Measurements from ENCODE around the gene FRRS1L.

- no peak for TF ChIP-seq CSDC2 (CRISPR knock-in tag; IDR thresholded peaks at IDR 0.05)
- no peak for TF ChIP-seq GLIS3 (CRISPR knock-in tag; IDR thresholded peaks at IDR 0.05)
- TF ChIP-seq TOX (CRISPR knock-in tag; IDR thresholded peaks at IDR 0.05; ENCODE audit: borderline replicate concordance) = no peak
- no peak for TF ChIP-seq TSHZ2 (CRISPR knock-in tag; IDR thresholded peaks at IDR 0.05)
- TF ChIP-seq CREB5 (CRISPR knock-in tag; IDR thresholded peaks at IDR 0.05; ENCODE audit: low read depth) = no peak
- no peak for TF ChIP-seq SNAI2 (CRISPR knock-in tag; IDR thresholded peaks at IDR 0.05)
Observed at GRCh38 chr9:109212768-109213167, 45.7 kb upstream of the FRRS1L start.

All from SK-N-SH treated with all-trans-retinoic acid at 6 μM for 48 hours (cell line).